NCI-H446 treated with DMSO at 0.1 percent for 48 hours (cell line): ENCODE measurements around the gene STEAP1B.
"Not testable (repeated sequence)": the region's sequence is repeated elsewhere in the genome, so short reads cannot be mapped to it uniquely, and the experiment has no call there.

ENCODE experiments used
- DNase-seq: peaks from one replicate; lab custom pipeline; 2025; lab: John Stamatoyannopoulos, UW

The STEAP1B gene

DNA sequence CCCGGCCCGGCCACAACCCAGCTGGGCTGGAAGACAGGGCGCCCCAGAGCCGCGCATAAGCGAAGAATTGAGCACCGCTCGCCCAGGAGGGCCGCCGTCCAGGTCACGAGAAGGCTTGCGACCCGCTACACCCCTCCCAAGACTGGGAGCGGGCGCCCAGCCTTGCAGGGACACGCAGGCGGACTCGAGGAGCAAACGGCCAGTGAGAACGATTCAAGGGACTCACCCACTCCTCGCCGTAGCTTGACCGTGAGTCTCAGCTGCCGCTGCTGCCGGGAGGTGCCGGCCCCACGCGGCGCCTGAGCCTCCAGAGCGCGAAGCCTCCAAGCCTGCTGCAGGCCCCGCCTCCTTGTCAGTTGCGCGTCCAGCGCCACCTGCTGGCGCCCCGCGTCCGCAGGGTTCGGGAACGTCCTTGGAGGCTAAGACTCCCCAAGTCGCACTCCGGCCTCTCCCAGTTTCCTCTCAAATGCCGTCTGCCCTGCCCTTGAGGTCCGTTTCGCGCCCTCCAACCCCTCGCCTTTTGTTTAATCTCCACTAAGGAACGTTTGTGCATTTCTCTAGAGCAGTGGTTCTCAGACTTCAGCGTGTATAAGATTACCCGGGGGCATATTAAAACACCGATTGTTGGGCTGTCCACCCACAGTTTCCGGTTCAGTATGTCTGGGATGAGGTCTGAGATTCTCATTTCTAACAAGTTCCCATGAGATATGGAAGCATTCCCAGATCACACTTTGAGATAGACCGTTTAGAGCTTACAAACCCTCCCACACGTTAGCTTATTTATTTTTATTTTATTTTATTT is at the start of gene STEAP1B:
Gene STEAP1B (minus strand): TSS at position 301 of the 802 bp plus-strand sequence. CDS start 5,333 bp downstream, outside the sequence.
- peak; percentile 72 for DNase-seq

DNA sequence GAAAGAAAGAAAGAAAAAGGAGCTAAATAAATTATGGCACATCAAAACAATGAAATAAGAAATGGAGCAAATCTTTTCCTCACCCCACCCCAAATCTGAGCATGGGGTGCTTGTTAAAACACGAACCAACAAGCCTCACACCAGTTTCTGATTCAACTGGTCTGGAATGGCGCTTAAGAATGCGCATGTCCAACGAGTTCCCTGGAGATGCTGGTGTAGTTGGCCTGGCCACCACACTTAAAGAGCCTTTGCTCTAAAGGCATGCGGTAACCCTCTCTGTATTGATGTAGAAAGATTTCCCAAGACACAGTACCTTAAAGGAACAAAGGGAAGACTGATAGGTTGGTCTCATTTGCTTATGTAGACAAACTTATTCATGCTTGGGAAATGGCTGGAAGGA is 49.1 kb upstream of the STEAP1B start:
- DNase-seq: no peak

GRCh38 chr7:22548313-22548712 is 48.3 kb upstream of the STEAP1B start:
- no peak for DNase-seq

DNA sequence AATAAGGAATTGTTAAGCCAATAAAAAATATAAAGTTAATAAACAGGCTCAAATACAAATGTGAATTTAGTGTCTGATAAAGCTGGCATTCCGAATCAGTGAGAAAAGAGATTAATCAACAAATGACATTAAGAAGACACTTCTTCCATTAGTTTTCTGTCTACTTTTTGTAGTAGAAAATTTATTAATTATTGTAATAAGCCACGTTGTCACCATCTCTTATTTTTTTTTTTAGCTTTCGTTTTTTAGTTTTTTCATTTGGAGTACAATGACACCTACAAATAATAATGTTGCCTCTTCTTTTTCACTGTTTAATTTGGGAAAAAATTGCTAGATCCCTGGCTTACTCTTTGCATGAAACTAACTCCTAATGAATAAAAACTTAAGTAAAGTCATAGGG is 46.8 kb upstream of the STEAP1B start:
- no peak for DNase-seq

GRCh38 chr7:22545529-22545928 is 45.5 kb upstream of the STEAP1B start:
- no peak for DNase-seq

GRCh38 chr7:22544245-22544644 is 44.3 kb upstream of the STEAP1B start:
- DNase-seq: no peak

DNA sequence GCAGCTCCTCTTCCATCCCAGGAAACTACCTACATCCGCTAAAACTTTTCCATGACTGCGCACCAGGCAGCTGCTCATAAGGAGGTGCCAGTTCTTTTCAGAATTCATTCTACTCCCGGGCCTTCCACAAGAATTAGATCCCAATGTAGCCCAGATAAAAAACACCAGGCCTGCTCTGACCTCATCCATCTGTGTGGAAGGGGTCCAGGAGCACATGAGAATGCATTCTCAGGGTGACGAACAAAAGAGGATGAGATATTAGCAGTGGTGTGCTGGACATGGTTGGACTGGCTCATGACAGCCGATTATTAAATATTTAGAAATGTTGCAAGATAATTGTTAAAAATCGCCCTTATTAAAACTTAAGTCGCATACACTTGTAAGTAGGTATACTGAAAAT is 43.2 kb upstream of the STEAP1B start:
- DNase-seq: no peak

GRCh38 chr7:22542669-22543068 is 42.7 kb upstream of the STEAP1B start:
- no peak for DNase-seq

DNA sequence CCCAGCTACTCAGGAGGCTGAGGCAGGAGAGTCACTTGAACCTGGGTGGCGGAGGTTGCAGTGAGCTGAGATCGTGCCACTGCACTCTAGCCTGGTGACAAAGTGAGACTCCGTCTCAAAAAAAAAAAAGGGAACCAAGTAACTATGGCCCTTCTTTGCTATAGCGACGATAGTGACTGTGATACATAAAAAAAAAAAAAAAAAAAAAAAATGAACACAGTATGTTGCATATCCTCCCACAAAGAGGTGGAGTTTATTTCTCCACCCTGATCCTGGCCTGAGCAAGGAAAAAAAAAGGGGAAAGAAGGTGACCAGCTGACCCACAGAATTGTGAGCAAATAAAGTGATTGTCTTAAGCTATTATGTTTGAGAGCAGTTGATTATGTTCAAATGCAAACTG is 42.3 kb upstream of the STEAP1B start:
- DNase-seq: no peak

- DNase-seq: no peak
These were observed 41.8 kb upstream of the STEAP1B start for GRCh38 chr7:22541789-22542188.

DNA sequence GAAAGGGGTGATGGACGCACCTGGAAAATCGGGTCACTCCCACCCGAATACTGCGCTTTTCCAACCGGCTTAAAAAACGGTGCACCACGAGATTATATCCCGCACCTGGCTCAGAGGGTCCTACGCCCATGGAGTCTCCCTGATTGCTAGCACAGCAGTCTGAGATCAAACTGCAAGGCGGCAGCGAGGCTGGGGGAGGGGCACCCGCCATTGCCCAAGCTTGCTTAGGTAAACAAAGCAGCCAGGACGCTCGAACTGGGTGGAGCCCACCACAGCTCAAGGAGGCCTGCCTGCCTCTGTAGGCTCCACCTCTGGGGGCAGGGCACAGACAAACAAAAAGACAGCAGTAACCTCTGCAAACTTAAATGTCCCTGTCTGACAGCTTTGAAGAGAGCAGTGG is 28.5 kb upstream of the STEAP1B start:
- DNase-seq: not testable (repeated sequence)

- DNase-seq: not testable (repeated sequence)
These were observed 24.5 kb upstream of the STEAP1B start for GRCh38 chr7:22524353-22524947.

DNA sequence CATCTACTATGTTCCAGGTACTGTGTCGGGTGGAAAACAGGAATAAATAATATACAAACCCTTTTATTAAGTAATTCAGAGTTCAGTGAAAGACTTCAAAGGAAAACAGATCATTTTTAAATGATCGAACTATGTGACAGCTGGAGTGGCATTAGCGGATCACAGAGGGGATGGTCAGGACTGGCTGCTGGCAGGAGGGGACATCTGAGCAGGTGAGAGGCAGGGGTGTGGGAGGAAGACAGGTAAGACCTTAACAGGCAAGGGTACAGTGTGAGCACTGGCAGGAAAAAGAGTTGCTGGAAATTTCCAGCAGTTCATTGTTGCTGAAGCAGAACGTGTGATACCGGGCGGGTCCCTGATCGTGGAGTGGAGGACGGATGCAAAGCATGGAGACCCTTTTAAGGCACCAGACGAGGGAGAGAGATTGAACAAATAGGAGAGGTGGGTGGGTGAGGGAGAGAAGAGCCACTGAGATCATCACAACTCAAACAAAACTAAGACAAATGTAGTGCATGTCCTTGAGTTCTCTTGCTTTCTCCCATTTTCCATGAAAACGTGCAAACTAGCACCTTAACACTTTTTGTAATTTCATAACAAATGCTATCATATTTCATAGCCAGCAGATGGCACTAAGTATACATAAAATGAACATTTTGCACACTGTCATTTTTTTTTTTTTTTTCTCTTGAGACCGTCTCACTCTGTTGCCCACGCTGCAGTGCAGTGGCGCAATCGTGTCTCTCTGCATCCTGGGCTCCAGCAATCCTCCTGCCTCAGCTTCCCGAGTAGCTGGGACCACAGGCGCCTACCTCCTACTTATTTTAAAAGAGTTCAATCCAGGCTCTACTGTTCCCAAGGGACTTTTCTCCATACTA is 23.7 kb upstream of the STEAP1B start:
- peak; percentile 16 for DNase-seq

GRCh38 chr7:22519560-22519959 is 19.6 kb upstream of the STEAP1B start:
- DNase-seq: not testable (repeated sequence)

DNA sequence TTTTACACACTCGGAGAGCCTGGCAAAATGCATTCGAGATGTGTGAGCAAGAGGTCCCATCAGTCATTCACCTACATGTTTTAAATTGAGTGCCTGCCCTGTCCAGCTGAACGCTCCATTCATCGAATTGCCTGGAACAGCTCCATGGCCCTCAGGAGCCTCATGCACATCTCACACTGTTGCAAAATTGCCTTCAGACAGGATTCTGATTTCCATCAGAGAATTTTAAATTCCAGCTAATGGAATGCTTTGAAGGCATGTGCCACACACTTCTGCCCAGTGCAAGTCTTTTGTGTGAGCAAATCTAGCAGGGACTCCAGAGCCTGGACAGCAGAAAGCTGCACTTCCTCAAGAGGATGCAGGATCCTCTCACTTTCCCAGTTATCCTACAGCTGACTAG is 17.0 kb upstream of the STEAP1B start:
- not testable (repeated sequence) for DNase-seq

GRCh38 chr7:22514963-22515362 is 15.0 kb upstream of the STEAP1B start:
- DNase-seq: not testable (repeated sequence)

- DNase-seq: not testable (repeated sequence)
These were observed 7.3 kb upstream of the STEAP1B start for GRCh38 chr7:22507320-22507719.

- DNase-seq: not testable (repeated sequence)
These were observed 6.5 kb upstream of the STEAP1B start for GRCh38 chr7:22506316-22507020.

GRCh38 chr7:22504519-22504918 is 4.5 kb upstream of the STEAP1B start:
- not testable (repeated sequence) for DNase-seq

DNA sequence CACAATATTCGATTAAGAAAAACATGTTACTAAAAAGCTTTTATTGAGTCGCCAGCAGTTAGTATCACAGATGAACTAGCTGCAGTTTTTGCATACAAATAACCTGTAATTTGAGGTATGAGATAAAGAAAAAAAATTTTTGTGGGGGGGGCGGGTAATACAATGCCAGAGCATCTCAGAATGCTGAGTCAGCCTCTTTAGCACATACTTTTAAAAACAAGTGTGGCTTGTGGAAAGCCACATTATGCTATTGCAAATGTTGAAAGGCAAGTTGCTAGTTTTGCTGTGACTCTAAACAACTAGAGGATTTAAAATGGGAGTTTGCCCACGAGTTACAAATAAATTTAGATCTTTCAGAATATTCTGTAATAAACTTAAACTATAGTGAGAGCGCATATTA is 2.1 kb upstream of the STEAP1B start:
- not testable (repeated sequence) for DNase-seq

DNA sequence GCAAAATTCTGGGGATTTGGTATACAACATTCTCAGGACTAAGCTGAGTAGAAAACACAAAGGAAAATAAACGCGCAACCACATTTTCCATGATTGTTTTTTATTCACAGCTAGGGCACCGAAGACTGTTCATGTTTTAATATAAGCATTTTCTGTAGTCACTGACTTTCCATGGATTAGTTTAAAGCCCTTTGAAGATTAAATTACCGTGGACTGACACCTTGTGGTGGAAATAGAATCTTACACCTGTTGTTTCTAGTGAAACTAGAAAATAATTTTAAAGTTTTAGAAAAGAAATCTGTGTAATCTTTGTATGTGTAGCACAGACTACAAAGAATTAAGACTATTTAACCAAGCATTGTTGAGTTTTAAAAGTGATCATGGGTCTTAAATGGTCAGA is 1.3 kb upstream of the STEAP1B start:
- peak; percentile 51 for DNase-seq

DNA sequence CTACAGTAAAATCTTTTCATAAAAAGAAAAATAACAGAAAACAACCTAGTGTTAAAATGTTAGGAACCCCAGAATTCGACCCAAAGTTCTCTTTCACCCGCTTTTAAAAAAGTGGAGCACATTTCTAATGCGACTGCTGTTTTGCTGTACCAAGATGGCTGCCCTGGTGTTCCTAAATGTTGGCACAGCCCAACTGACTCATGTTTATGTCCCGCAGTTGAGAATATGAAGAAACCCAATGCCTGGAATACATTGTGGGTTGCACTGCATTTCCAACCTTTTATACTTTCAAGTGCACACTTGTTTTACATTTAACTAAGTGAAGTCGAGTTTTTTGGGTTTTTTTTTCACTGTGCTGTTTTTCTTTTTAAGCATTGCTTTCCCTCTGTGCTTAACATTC is 944 bp downstream of the STEAP1B start:
- peak; percentile 10 for DNase-seq
